GM18861 (cell line): ENCODE results near the gene GINS2.

Source experiments
- ATAC-seq: cut with Tn5 transposase; IDR thresholded peaks from one replicate; pipeline ENCODE4 v1.9.1; 2021; ENCODE audit not compliant: unreplicated experiment

Gene GINS2

GRCh38 chr16:85670840-85671239, 17.9 kb downstream of the GINS2 start:
- ATAC-seq = no peak

DNA sequence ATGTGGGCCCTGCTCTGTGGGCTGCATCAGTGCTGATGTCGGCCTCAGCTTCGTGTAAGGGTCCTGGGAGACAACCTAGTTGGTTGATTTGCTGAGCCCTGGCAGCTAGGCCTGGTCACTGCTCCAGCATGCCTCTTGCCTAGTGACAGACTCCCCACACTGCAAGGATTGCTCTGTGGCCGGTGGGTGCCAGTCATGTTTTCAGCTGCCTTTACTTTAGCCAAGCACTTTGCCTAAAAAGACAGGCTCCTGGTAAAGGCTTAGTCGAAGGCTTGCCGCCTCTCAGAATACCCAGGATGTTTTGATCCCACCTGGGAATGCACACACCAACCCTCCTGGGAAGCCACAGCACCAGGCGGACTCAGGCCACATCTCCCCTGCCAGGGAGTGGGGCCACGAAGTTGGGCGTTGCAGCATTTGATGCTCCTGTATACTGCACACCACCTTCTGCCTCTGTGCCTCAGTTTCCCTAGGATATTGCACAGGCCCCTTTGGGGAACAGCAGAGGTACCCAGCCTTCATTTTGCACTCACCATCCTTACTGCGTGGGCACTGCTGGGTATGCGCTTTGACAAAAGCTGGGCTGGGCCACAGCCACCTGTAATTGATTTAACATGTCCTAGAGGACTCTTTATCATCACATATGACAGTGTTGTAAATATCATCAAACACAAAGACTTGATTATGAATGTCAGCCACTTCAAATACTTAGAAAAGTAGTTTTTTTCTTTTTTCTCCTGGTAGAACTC, 19.9 kb downstream of the GINS2 start:
- ATAC-seq = no peak

GRCh38 chr16:85667841-85668413, 20.8 kb downstream of the GINS2 start:
- no peak for ATAC-seq

GRCh38 chr16:85667261-85667660, 21.5 kb downstream of the GINS2 start:
- no peak for ATAC-seq

- no peak for ATAC-seq
Measured at GRCh38 chr16:85665929-85666328, 22.8 kb downstream of the GINS2 start.

GRCh38 chr16:85665373-85665740, 23.4 kb downstream of the GINS2 start:
- no peak for ATAC-seq

DNA sequence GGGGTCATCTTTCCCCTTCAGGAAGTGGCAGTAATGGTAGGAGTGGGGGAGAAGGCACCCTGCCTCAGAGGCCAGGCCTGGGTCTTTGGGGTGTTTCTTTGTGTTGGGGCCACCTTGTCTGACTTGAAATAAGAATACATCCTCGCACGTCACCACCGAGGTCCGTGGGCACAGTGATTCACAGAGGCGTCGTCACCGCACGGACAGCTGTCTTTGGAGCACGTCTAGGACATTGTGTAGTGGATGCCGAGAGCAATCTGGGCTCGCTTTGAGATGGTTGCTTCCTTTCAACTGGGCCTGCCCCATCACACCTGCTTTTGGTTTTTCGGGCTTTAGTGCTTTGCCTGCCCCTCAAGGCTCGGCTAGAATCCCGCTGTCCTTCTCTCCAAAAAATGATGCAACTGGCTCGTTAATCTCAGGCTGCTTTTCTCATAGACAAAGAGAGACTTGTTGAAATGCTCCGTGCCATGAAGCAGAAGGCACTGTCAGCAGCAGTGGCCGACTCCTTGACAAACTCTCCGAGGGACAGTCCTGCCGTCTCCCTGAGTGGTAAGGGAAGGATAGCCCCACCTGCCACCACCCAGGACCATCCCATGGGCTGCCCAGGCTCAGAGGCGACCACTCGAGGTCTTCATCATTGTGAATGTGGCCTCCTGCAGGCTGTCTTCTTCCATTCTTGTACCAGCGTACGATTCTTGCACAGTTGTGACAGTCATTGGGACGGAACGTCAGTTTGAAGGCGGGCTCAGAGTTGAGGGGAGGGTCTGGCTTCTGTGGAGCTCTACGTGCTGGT, 24.0 kb downstream of the GINS2 start:
- no peak for ATAC-seq

DNA sequence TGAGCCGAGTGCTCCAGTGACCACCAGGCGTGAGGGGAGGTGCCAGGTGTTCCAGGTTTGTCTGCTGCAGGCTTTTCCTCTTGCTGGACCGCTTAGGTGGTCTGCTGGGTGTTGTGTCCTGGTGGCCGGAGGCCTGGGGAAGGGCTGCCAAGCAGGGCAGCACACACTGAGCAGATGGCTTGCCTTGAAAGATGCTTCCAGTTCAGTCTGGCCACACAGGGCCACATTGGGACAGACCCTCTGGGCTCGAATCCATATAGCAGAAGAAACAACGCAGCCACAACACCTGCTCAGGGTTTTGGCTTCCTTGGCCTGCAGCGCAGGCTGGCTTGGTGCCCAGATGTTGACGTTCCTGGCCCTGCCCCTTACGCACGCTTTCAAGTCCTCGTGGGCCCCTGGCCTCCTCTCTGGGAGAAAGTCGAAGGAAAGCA, 24.8 kb downstream of the GINS2 start:
- ATAC-seq = no peak

GRCh38 chr16:85662976-85663830, 25.6 kb downstream of the GINS2 start:
- no peak for ATAC-seq

DNA sequence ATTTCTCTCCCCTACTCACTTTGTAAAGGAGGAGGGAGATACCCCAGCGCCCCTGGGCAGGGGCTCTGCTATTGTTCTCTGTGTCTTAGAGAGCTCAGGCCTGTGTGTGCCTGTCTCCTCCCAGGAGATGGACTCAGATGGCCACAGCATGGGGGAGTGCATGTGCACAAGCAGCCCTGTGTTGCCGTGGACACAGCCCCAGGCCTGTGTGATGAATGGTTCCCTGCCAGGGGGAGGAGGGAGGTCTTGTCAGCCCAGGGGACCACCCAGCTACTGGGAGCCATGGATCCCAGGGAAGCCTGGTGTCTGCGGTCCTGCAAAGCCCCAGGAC, 26.3 kb downstream of the GINS2 start:
- ATAC-seq = no peak

GRCh38 chr16:85661740-85662481, 26.8 kb downstream of the GINS2 start:
- ATAC-seq = no peak

DNA sequence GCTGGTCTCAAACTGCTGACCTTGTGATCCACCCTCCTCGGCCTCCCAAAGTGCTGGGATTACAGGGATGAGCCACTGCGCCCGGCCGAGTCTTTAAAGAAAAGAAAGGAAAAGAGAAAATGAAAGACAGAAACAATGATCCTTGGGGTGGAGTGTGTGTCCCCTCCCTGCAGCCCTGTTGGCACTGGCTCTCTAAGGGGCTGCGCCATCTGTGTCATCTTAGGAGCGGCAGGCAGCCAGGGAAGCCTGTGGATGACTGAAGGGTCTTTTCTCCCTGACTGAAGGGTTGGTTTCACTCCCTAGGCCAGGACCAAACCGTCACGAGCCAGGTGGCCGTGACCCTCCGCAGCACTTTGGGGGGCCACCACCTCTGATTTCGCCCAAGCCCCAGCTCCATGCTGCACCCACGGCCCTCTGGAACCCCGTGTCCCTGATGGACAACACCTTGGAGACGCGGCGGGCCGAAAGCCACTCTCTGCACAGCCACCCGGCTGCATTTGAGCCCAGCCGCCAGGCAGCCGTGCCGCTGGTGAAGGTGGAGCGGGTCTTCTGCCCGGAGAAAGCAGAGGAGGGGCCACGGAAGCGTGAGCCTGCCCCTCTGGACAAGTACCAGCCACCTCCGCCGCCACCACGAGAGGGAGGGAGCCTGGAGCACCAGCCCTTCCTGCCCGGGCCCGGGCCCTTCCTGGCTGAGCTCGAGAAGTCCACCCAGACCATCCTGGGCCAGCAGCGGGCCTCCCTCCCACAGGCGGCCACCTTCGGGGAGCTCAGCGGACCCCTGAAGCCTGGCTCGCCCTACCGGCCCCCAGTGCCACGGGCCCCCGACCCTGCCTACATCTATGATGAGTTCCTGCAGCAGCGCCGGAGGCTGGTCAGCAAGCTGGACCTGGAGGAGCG, 27.7 kb downstream of the GINS2 start:
- no peak for ATAC-seq

GRCh38 chr16:85659805-85660511, 28.8 kb downstream of the GINS2 start:
- no peak for ATAC-seq

GRCh38 chr16:85659336-85659735, 29.4 kb downstream of the GINS2 start:
- no peak for ATAC-seq

DNA sequence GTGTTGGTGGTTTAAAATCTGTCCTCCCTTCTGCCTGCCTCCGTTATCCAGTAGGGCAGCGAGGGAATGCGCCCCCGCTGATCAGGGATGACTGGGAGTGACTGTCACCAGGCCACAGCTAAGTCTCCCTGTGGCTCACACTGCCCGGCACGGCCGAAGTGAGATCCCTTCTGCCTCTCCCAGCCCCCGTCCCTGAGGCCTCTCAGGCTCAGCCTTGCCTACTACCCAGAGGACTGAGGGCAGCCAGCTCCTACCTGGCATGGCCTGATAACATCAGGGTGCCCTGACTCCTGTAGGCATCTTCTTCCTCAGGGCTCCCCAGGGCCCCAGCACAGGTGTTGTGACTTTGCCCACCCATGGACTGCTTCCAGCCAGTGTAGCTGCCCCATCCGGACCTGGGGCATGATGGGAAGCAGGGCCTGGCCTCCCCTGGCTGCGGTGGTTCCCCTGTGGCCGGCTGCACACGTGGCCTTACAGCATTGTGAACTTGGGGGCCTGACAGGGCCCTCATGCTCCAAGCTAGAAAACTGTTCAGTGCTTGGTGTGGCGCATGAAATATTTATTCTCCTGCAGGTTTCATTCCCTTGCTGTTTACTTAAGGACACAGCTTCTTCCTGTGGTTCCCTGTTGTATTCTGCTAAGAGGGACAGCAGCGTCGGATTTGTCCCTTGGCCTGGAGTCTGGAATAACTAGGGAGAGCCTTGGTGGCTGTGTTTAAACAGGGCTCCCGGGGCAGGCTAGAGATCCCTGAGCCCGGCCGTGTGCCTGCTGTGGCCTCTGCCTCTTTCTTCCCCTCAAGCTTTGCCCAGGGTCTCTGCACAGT, 30.0 kb downstream of the GINS2 start:
- no peak for ATAC-seq

DNA sequence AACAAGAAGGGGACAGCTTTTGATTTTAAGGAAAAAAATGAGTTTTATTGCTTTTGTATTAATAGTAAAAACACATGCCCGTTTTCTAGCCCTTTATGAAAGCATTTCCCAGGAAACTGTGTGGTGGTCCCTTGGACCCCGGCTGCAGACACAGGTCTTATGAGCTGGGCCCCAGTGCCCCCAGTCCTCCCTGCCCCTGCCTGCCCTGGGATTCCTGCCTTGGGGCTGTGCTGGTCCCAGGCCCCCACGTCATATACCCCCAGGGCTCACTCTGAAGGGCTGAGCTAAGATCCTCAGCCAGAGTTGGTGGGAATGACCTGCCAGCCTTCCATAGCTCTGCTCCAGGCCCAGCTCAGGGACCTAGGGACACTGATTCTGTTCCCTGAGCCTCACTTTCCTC, 30.8 kb downstream of the GINS2 start:
- no peak for ATAC-seq

GRCh38 chr16:85657267-85657650, 31.5 kb downstream of the GINS2 start:
- no peak for ATAC-seq
